GM12878 (cell line): ENCODE measurements around the gene RGS11. TPM values are rescaled to one million over a fixed set of nuclear protein-coding genes. Genes with fewer than 3 reads are reported as not detected.

Source experiments
- ATAC-seq: fragments of 200-7000 bp; cut with Tn5 transposase; 3 replicates; pipeline ENCODE4 v1.9.1; 2020; ENCODE audit warnings: mild to moderate bottlenecking, moderate library complexity
- BruUV-seq: library from RNA; stranded (reverse); fragments of 400-500 nt; replicated peaks from 2 replicates; lab custom pipeline; 2021; lab: Mats Ljungman, UMichigan
- CTCF ChIA-PET: fragments of 300-600 bp; sonication (Branson Sonifier 250); formaldehyde crosslinking; extraction: SDS; loops from one replicate; lab custom pipeline; 2021; ENCODE audit warnings: inconsistent platforms; lab: Yijun Ruan, JAX
- POLR2A ChIA-PET: fragments of 350-600 bp; formaldehyde crosslinking; extraction: SDS; loops from one replicate; lab custom pipeline; 2021; ENCODE audit warnings: inconsistent platforms; lab: Charles Lee
- RAD21 ChIA-PET: fragments of 300-600 bp; sonication (Branson Sonifier 250); formaldehyde crosslinking; loops from one replicate; lab custom pipeline; 2023; ENCODE audit warnings: antibody characterized with exemption; ENCODE audit not compliant: unreplicated experiment; lab: Charles Lee
- SMC1A ChIA-PET: fragments of 300-600 bp; sonication (Branson Sonifier 250); formaldehyde crosslinking; loops from one replicate; lab custom pipeline; 2023; ENCODE audit not compliant: unreplicated experiment, uncharacterized antibody; lab: Charles Lee
- DNase-seq: peaks from one replicate; pipeline ENCODE4 v3.0.0-alpha.2; 2011; ENCODE audit warnings: low read depth, low spot score
- FAIRE-seq: peaks from 3 replicates; lab custom pipeline; 2011; peaks lifted over from hg19 to GRCh38; lab: Jason Lieb, UNC
- H2AFZ ChIP-seq: 2 replicates; pipeline ENCODE4 v1.6.0; 2011; ENCODE audit warnings: low read depth, low read length, control low read depth; ENCODE audit not compliant: control insufficient read depth
- H3K27ac ChIP-seq: 2 replicates; pipeline ENCODE4 v1.5.1; 2011; ENCODE audit warnings: control low read depth; ENCODE audit not compliant: control insufficient read depth, insufficient read depth
- H3K27me3 ChIP-seq, 2 experiments: replicated peaks in 1 of 2; 2 replicates each; pipeline versions ENCODE4 v1.6.0 to v1.6.1; 2011; ENCODE audit warnings: low read length in 1 of 2; ENCODE audit not compliant: control insufficient read depth in 2 of 2, insufficient read depth in 2 of 2
- H3K36me3 ChIP-seq, 2 experiments: 2 replicates each; pipeline ENCODE4 v1.5.1; 2011; ENCODE audit warnings: low read length in 1 of 2; ENCODE audit not compliant: control insufficient read depth in 2 of 2, insufficient read depth in 2 of 2
- H3K4me1 ChIP-seq: 2 replicates; pipeline ENCODE4 v1.6.1; 2011; ENCODE audit warnings: mild to moderate bottlenecking, low read length, moderate library complexity, mixed read lengths; ENCODE audit not compliant: control insufficient read depth, insufficient read depth
- H3K4me2 ChIP-seq: 2 replicates; pipeline ENCODE4 v1.6.0; 2011; ENCODE audit warnings: control low read depth; ENCODE audit not compliant: control insufficient read depth, insufficient read depth
- H3K4me3 ChIP-seq: fragments of 200-600 bp; sonication (generic); 2 replicates; pipeline ENCODE4 v1.5.1; 2016
- H3K79me2 ChIP-seq: 2 replicates; pipeline ENCODE4 v1.6.0; 2011; ENCODE audit warnings: low read length; ENCODE audit not compliant: control insufficient read depth, insufficient read depth
- H3K9ac ChIP-seq: 2 replicates; pipeline ENCODE4 v1.8.0; 2011; ENCODE audit warnings: low read length, control low read depth, mixed read lengths; ENCODE audit not compliant: control insufficient read depth, insufficient read depth
- H3K9me3 ChIP-seq: replicated peaks from 3 replicates; pipeline ENCODE4 v1.5.1; 2011; ENCODE audit warnings: mild to moderate bottlenecking, low read length; ENCODE audit not compliant: control insufficient read depth, insufficient read depth
- H4K20me1 ChIP-seq: 2 replicates; pipeline ENCODE4 v1.6.0; 2011; ENCODE audit not compliant: control insufficient read depth, insufficient read depth
- FOS ChIP-seq: IDR thresholded peaks from 3 replicates; pipeline ENCODE4 v1.6.1; 2011; ENCODE audit warnings: borderline replicate concordance; ENCODE audit not compliant: insufficient read length; ENCODE audit errors: extremely low read depth
- MTA3 ChIP-seq: IDR thresholded peaks from 2 replicates; pipeline ENCODE4 v1.6.1; 2012; ENCODE audit warnings: low read length, inconsistent platforms, borderline replicate concordance
- PAX8 ChIP-seq: fragments of 450-650 bp; IDR thresholded peaks from 2 replicates; pipeline ENCODE4 v1.6.1; 2017; ENCODE audit warnings: mild to moderate bottlenecking, moderate library complexity
- POLR2AphosphoS5 ChIP-seq: IDR thresholded peaks from 2 replicates; pipeline ENCODE4 v1.6.1; 2011; ENCODE audit warnings: mild to moderate bottlenecking, low read length, inconsistent platforms
- SUZ12 ChIP-seq: fragments of 200-600 bp; sonication (generic); IDR thresholded peaks from one replicate; pipeline ENCODE4 v1.6.1; 2018; ENCODE audit warnings: antibody characterized with exemption, mild to moderate bottlenecking; ENCODE audit not compliant: unreplicated experiment
- TBL1XR1 ChIP-seq: IDR thresholded peaks from 2 replicates; pipeline ENCODE4 v1.6.1; 2012; ENCODE audit warnings: low read depth, low read length, improper control_type of control experiment
- WRNIP1 ChIP-seq: IDR thresholded peaks from 2 replicates; pipeline ENCODE4 v1.6.1; 2011; ENCODE audit warnings: low read depth, low read length, improper control_type of control experiment, borderline replicate concordance
- YBX1 ChIP-seq: fragments of 450-650 bp; IDR thresholded peaks from 2 replicates; pipeline ENCODE4 v1.6.1; 2016; ENCODE audit warnings: antibody characterized with exemption
- ZNF217 ChIP-seq: fragments of 450-650 bp; IDR thresholded peaks from 2 replicates; pipeline ENCODE4 v1.6.1; 2017; ENCODE audit warnings: antibody characterized with exemption, mild to moderate bottlenecking
- WGBS: methylation state at CpG from one replicate; pipeline ENCODE4 v1.1.6; 2016; ENCODE audit warnings: low lambda C conversion rate; ENCODE audit not compliant: insufficient replicate concordance, insufficient coverage; ENCODE audit errors: missing lambda C conversion rate; 5-methylcytosine and 5-hydroxymethylcytosine counted together
- in situ Hi-C: fragments of 300-500 bp; cut with MboI; formaldehyde crosslinking; loops from 9 replicates; pipeline ENCODE4 v1.14.3; 2018; ENCODE audit warnings: mixed read lengths
- intact Hi-C: fragments of 100-400 bp; cut with micrococcal nuclease; formaldehyde crosslinking; loops from one replicate; pipeline ENCODE4 v1.14.2; 2022; ENCODE audit not compliant: unreplicated experiment
- polyA plus RNA-seq, 11 experiments: library from polyadenylated mRNA; depleted of rRNA in 4 of 11; unstranded in 6 of 11; stranded (reverse) in 5 of 11; fragments of >200 nt; fragmentation: Nextera tagmentation in 4 of 11; fragmentation: Illumina TruSeq in 1 of 11; extraction: Ambion mirVana in 4 of 11; extraction: Trizol in 1 of 11; gene quantifications; 1 replicate in 1 of 11; 2 replicates in 10 of 11; pipeline versions ENCODE4 v1.2.1 to v1.2.3, GENCODE V29; 2011 to 2016; ENCODE audit warnings: inconsistent platforms in 2 of 11, missing spikeins in 2 of 11, low read depth in 1 of 11
- total RNA-seq, 4 experiments: library from RNA; depleted of rRNA in 3 of 4; stranded (reverse); fragments of >200 nt in 3 of 4; fragmentation: Illumina TruSeq in 1 of 4; extraction: Trizol in 1 of 4; gene quantifications; 2 replicates each; pipeline versions ENCODE4 v1.2.1 to v1.2.3, GENCODE V29; 2013 to 2021
- TF ChIP-seq, protein P1 (sequence below): fragments of 450-650 bp; IDR thresholded peaks from 2 replicates; pipeline ENCODE4 v1.6.1; 2016; ENCODE audit warnings: mild to moderate bottlenecking
- TF ChIP-seq, protein P2 (sequence below): fragments of 450-650 bp; IDR thresholded peaks from 2 replicates; pipeline ENCODE4 v1.6.1; 2018; ENCODE audit warnings: borderline replicate concordance, mild to moderate bottlenecking; ENCODE audit not compliant: partially characterized antibody
- TF ChIP-seq, protein P3 (sequence below): fragments of 450-650 bp; IDR thresholded peaks from 2 replicates; pipeline ENCODE4 v1.6.1; 2017; ENCODE audit warnings: low read depth, mild to moderate bottlenecking, moderate library complexity

Gene RGS11
- total and polyA plus RNA-seq, 10 of the 15 experiments (the other 5 are each of a cell fraction or from before 2014, with no cell fraction given), result 0.04 TPM; not detected in 9

DNA sequence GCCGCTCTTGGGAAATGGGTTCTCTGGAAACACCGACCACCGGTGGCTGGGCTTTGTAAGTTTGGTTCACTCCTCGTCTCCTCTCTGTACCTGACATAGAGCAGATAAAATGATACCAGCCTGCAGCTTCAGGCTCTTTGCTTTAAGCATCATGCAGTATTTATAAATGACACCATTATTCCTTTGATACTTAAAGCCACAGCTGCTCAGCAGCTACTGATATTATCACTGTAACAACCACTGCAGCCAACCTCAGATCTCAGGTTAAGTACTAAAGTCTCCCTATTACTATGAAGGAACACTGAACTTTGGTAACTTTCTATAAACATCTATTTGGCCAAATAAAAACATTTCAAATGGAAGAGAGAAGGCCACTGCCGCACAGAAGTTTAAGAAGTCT, 41.8 kb upstream of the RGS11 start:
- POLR2A ChIA-PET, result no interaction called here
- no peaks in the 10 kb centered on the region; the same call in none of the 2 replicates for H3K79me2 ChIP-seq
- BruUV-seq, result no TSS peak

GRCh38 chr16:316741-317464, 41.2 kb upstream of the RGS11 start:
- 94% methylated on average over 19 of the region's 19 CpGs for WGBS
- Histone ChIP-seq H3K4me1 (no peaks in the 10 kb centered on the region), H2AFZ (no peak overlapping the region), H3K4me3 (no peak overlapping the region), H3K4me2 (no peak overlapping the region), H3K27me3 (no peaks in the 10 kb centered on the region), H3K36me3 (peaks cover 3 to 17% of the 10 kb centered on the region in 2 experiments; a peak in 3 of 4 replicates), H3K79me2 (no peaks in the 10 kb centered on the region; the same call in none of the 2 replicates), H3K9me3 (no peaks in the 10 kb centered on the region), H3K27ac (no peak overlapping the region), H4K20me1 (no peaks in the 10 kb centered on the region), H3K9ac (no peak overlapping the region)
- RAD21 ChIA-PET, result no interaction called here
- FAIRE-seq, result no peak
- SMC1A ChIA-PET, result interaction anchor here (1.4 kb wide), 1 partner anchor 32 kb away, joined by 3 read pairs; no protein-coding TSS in a partner anchor
- CTCF ChIA-PET, result no interaction called here
- in situ Hi-C loops, result no loop called here
- TF ChIP-seq YBX1 (no peak), MTA3 (no peak), SUZ12 (no peak), PAX8 (no peak), TBL1XR1 (no peak)
- TF ChIP-seq, protein P1, sequence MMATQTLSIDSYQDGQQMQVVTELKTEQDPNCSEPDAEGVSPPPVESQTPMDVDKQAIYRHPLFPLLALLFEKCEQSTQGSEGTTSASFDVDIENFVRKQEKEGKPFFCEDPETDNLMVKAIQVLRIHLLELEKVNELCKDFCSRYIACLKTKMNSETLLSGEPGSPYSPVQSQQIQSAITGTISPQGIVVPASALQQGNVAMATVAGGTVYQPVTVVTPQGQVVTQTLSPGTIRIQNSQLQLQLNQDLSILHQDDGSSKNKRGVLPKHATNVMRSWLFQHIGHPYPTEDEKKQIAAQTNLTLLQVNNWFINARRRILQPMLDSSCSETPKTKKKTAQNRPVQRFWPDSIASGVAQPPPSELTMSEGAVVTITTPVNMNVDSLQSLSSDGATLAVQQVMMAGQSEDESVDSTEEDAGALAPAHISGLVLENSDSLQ, result no peak
- TF ChIP-seq, protein P2, sequence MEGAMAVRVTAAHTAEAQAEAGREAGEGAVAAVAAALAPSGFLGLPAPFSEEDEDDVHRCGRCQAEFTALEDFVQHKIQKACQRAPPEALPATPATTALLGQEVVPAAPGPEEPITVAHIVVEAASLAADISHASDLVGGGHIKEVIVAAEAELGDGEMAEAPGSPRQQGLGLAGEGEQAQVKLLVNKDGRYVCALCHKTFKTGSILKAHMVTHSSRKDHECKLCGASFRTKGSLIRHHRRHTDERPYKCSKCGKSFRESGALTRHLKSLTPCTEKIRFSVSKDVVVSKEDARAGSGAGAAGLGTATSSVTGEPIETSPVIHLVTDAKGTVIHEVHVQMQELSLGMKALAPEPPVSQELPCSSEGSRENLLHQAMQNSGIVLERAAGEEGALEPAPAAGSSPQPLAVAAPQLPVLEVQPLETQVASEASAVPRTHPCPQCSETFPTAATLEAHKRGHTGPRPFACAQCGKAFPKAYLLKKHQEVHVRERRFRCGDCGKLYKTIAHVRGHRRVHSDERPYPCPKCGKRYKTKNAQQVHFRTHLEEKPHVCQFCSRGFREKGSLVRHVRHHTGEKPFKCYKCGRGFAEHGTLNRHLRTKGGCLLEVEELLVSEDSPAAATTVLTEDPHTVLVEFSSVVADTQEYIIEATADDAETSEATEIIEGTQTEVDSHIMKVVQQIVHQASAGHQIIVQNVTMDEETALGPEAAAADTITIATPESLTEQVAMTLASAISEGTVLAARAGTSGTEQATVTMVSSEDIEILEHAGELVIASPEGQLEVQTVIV, result no peak
- TF ChIP-seq, protein P3, sequence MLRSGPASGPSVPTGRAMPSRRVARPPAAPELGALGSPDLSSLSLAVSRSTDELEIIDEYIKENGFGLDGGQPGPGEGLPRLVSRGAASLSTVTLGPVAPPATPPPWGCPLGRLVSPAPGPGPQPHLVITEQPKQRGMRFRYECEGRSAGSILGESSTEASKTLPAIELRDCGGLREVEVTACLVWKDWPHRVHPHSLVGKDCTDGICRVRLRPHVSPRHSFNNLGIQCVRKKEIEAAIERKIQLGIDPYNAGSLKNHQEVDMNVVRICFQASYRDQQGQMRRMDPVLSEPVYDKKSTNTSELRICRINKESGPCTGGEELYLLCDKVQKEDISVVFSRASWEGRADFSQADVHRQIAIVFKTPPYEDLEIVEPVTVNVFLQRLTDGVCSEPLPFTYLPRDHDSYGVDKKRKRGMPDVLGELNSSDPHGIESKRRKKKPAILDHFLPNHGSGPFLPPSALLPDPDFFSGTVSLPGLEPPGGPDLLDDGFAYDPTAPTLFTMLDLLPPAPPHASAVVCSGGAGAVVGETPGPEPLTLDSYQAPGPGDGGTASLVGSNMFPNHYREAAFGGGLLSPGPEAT, result no peak
- intact Hi-C loops, result no loop called here
- no peak for ATAC-seq
- DNase-seq, result no peak
- BruUV-seq, result no TSS peak
- POLR2A ChIA-PET, result no interaction called here

More for the DNA sequence above, 41.8 kb upstream of the RGS11 start:
- no peaks in the 10 kb centered on the region for H3K4me1 ChIP-seq
- H4K20me1 ChIP-seq, result no peaks in the 10 kb centered on the region
- SMC1A ChIA-PET, result no interaction called here
- WGBS, result 99% methylated on average over 5 of the region's 5 CpGs
- CTCF ChIA-PET, result no interaction called here
- in situ Hi-C loops, result no loop called here
- no peak for DNase-seq
- peaks cover 3 to 18% of the 10 kb centered on the region in 2 experiments; a peak in 3 of 4 replicates for H3K36me3 ChIP-seq
- no peak overlapping the region for H3K27ac ChIP-seq
- intact Hi-C loops, result no loop called here
- H3K4me2 ChIP-seq, result no peak overlapping the region
- no peaks in the 10 kb centered on the region for H3K9me3 ChIP-seq
- no peak overlapping the region for H3K9ac ChIP-seq
- TF ChIP-seq POLR2AphosphoS5 (no peak), FOS (no peak), ZNF217 (no peak), WRNIP1 (no peak)
- TF ChIP-seq, all 136 proteins: peak for 0
- FAIRE-seq (no peak), ATAC-seq (no peak)
- Histone ChIP-seq H3K27me3 (no peaks in the 10 kb centered on the region), H3K4me3 (no peak overlapping the region), H2AFZ (no peak overlapping the region)
- RAD21 ChIA-PET, result no interaction called here
